Prostate gland (tissue), 2 donors: ENCODE measurements around the gene INMT.

Experiments used
- CTCF ChIP-seq, 4 experiments: fragments of 200-600 bp in 2 of 4; fragments of 450-650 bp in 2 of 4; sonication (generic) in 2 of 4; IDR thresholded peaks; 1 replicate in 3 of 4; 2 replicates in 1 of 4; pipeline ENCODE4 v1.5.1; 2016 to 2019; ENCODE audit warnings: antibody characterized with exemption in 4 of 4, mild to moderate bottlenecking in 2 of 4, moderate library complexity in 2 of 4
- POLR2AphosphoS5 ChIP-seq: sonication (generic); formaldehyde crosslinking; IDR thresholded peaks from one replicate; pipeline ENCODE4 v1.6.1; 2017; ENCODE audit warnings: antibody characterized with exemption

- TF ChIP-seq CTCF (IDR thresholded peaks at IDR 0.05) (no peak), POLR2AphosphoS5 (no peak)
Measured at GRCh38 chr7:30741289-30741688, 10.6 kb upstream of the INMT start.
